HCT116 (cell line): Measurements from ENCODE around the gene ZNF438. TPM values are rescaled to one million over a fixed set of nuclear protein-coding genes. Genes with fewer than 3 reads are reported as not detected.

Experiments
- ATAC-seq: fragments of 200-7000 bp; cut with Tn5 transposase; 2 replicates; pipeline ENCODE4 v1.9.1; 2020; ENCODE audit warnings: mild to moderate bottlenecking, moderate library complexity
- BruUV-seq: library from RNA; stranded (reverse); fragments of 400-500 nt; replicated peaks from 2 replicates; lab custom pipeline; 2021; lab: Mats Ljungman, UMichigan
- CTCF ChIA-PET: fragments of 300-600 bp; sonication (Branson Sonifier 250); formaldehyde crosslinking; loops from one replicate; lab custom pipeline; 2021; ENCODE audit warnings: antibody characterized with exemption; lab: Charles Lee
- POLR2A ChIA-PET: fragments of 300-600, 350-600 bp; sonication (Branson Sonifier 250); formaldehyde crosslinking; loops from one replicate; lab custom pipeline; 2021; ENCODE audit warnings: antibody characterized with exemption; lab: Charles Lee
- RAD21 ChIA-PET, 2 experiments: fragments of 300-600 bp; sonication (Branson Sonifier 250); formaldehyde crosslinking; loops; one replicate each; lab custom pipeline; 2023; ENCODE audit warnings: low total read pairs in 2 of 2; ENCODE audit not compliant: uncharacterized antibody in 2 of 2, unreplicated experiment in 2 of 2, low non-redundant PET in 1 of 2; lab: Charles Lee
- DNase-seq: peaks from one replicate; pipeline ENCODE4 v3.0.0-alpha.2; 2010; ENCODE audit warnings: low read depth, low spot score
- H2AFZ ChIP-seq: fragments of 200-600 bp; shearing (Covaris generic), sonication (generic); 2 replicates; pipeline ENCODE4 v1.6.1; 2017; ENCODE audit warnings: low read depth, mixed run types, mixed read lengths, antibody characterized with exemption, low read length; ENCODE audit not compliant: poor library complexity, severe bottlenecking
- H3K27ac ChIP-seq: 2 replicates; pipeline ENCODE4 v1.5.1; 2012; ENCODE audit warnings: low read depth, low read length
- H3K27me3 ChIP-seq: fragments of 200-600 bp; sonication (generic); 2 replicates; pipeline ENCODE4 v1.6.1; 2016; ENCODE audit warnings: mixed run types, low read length, mixed read lengths; ENCODE audit not compliant: insufficient read depth
- H3K36me3 ChIP-seq, 2 experiments: fragments of 200-500 bp in 1 of 2; fragments of 200-600 bp in 1 of 2; sonication (Bioruptor generic) in 1 of 2; sonication (generic) in 1 of 2; 2 replicates each; pipeline versions ENCODE4 v1.5.1 to v1.6.1; 2014 to 2016; ENCODE audit warnings: low read length in 2 of 2, inconsistent platforms in 1 of 2, mixed read lengths in 1 of 2, mixed run types in 1 of 2; ENCODE audit not compliant: insufficient read depth in 2 of 2, control insufficient read depth in 1 of 2
- H3K4me1 ChIP-seq, 2 experiments: fragments of 200-600 bp in 1 of 2; sonication (generic) in 1 of 2; 2 replicates each; pipeline versions ENCODE4 v1.5.1 to v1.6.1; 2012 to 2017; ENCODE audit warnings: low read length in 2 of 2, inconsistent platforms in 1 of 2, mild to moderate bottlenecking in 1 of 2, mixed read lengths in 1 of 2, mixed run types in 1 of 2, moderate library complexity in 1 of 2; ENCODE audit not compliant: insufficient read depth in 2 of 2, control insufficient read depth in 1 of 2
- H3K4me2 ChIP-seq: fragments of 200-600 bp; sonication (generic); 2 replicates; pipeline ENCODE4 v1.6.1; 2017; ENCODE audit warnings: mixed run types, low read length, mixed read lengths
- H3K4me3 ChIP-seq, 2 experiments: fragments of 200-600 bp in 1 of 2; sonication (generic) in 1 of 2; replicated peaks in 1 of 2; 2 replicates each; pipeline ENCODE4 v1.5.1; 2011 to 2016; ENCODE audit warnings: low read length in 2 of 2, control low read depth in 1 of 2, low read depth in 1 of 2, mild to moderate bottlenecking in 1 of 2, mixed read lengths in 1 of 2, mixed run types in 1 of 2
- H3K79me2 ChIP-seq: fragments of 200-600 bp; sonication (generic); 2 replicates; pipeline ENCODE4 v1.6.1; 2017; ENCODE audit warnings: mild to moderate bottlenecking, mixed run types, low read length, moderate library complexity, mixed read lengths; ENCODE audit not compliant: insufficient read depth
- H3K9ac ChIP-seq: fragments of 200-600 bp; sonication (generic); 2 replicates; pipeline ENCODE4 v1.6.1; 2016; ENCODE audit warnings: low read length, mixed read lengths
- H3K9me2 ChIP-seq: fragments of 200-600 bp; sonication (generic), shearing (Covaris generic); 2 replicates; pipeline ENCODE4 v1.6.1; 2017; ENCODE audit warnings: mixed run types, mild to moderate bottlenecking, moderate library complexity; ENCODE audit not compliant: insufficient read depth
- H3K9me3 ChIP-seq, 2 experiments: fragments of 200-500 bp in 1 of 2; fragments of 200-600 bp in 1 of 2; sonication (Bioruptor generic) in 1 of 2; sonication (generic) in 1 of 2; 2 replicates each; pipeline ENCODE4 v1.6.1; 2014 to 2017; ENCODE audit warnings: low read length in 2 of 2, mixed read lengths in 2 of 2, inconsistent platforms in 1 of 2, low read depth in 1 of 2, mild to moderate bottlenecking in 1 of 2, mixed run types in 1 of 2, moderate library complexity in 1 of 2; ENCODE audit not compliant: control insufficient read depth in 1 of 2, insufficient read depth in 1 of 2
- H4K20me1 ChIP-seq: fragments of 200-600 bp; sonication (generic), shearing (Covaris generic); 2 replicates; pipeline ENCODE4 v1.6.1; 2017; ENCODE audit warnings: mixed run types, mild to moderate bottlenecking, moderate library complexity; ENCODE audit not compliant: insufficient read depth
- ATF3 ChIP-seq: IDR thresholded peaks from 2 replicates; pipeline ENCODE4 v1.6.1; 2012
- EZH2 ChIP-seq: fragments of 200-600 bp; sonication (generic); IDR thresholded peaks from 2 replicates; pipeline ENCODE4 v1.6.1; 2017; ENCODE audit warnings: antibody characterized with exemption, mixed run types
- EZH2phosphoT487 ChIP-seq: fragments of 200-600 bp; IDR thresholded peaks from 2 replicates; pipeline ENCODE4 v1.6.1; 2018; ENCODE audit warnings: antibody characterized with exemption, borderline replicate concordance
- POLR2AphosphoS5 ChIP-seq: IDR thresholded peaks from 2 replicates; pipeline ENCODE4 v1.6.1; 2011; ENCODE audit warnings: mild to moderate bottlenecking, low read depth, low read length, moderate library complexity
- SP1 ChIP-seq: IDR thresholded peaks from 2 replicates; pipeline ENCODE4 v1.6.1; 2012; ENCODE audit warnings: low read depth
- TCF7L2 ChIP-seq: IDR thresholded peaks from 2 replicates; pipeline ENCODE4 v1.7.0; 2011; ENCODE audit warnings: borderline replicate concordance, inconsistent platforms; ENCODE audit not compliant: insufficient read depth, insufficient read length; ENCODE audit errors: extremely low read depth
- intact Hi-C: fragments of 100-400 bp; cut with micrococcal nuclease; formaldehyde crosslinking; loops from 2 replicates; pipeline ENCODE4 v1.10.0; 2022
- total RNA-seq: library from RNA; stranded (reverse); gene quantifications from one replicate; pipeline ENCODE4 v1.2.1, GENCODE V29; 2021; ENCODE audit not compliant: unreplicated experiment
- TF ChIP-seq, protein P1 (sequence below): IDR thresholded peaks from 2 replicates; pipeline ENCODE4 v1.6.1; 2012; ENCODE audit warnings: low read depth
- TF ChIP-seq, protein P2 (sequence below): IDR thresholded peaks from 2 replicates; pipeline ENCODE4 v1.6.1; 2011; ENCODE audit warnings: mild to moderate bottlenecking, low read length, moderate library complexity; ENCODE audit not compliant: insufficient replicate concordance; ENCODE audit errors: extremely low read depth

The ZNF438 gene
- total RNA-seq, 1 experiment from 2014 or later: 3.3 TPM

DNA sequence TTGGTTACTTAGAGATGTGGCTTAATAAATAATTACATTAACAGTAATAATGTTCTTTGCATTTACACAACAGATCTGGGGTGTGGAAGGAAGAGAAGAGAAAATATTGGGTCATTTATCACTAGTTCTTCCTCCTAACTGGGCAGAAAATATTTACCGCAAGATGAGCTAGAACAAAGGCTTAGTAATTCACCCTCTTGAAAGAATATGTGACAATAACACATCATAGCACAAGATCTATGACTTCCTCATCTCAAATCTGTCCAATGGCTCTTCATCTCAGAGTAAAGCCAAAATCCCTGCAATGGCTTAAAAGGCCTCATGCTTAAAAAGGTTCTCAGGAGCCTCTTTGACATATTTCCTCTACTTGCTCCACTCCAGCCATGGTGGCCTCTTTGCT lies 178.6 kb downstream of the ZNF438 start:
- DNase-seq: no peak
- BruUV-seq: no TSS peak
- ChIA-PET CTCF (no interaction called here), RAD21 (no interaction called here), POLR2A (no interaction called here)
- Histone ChIP-seq H3K9me2 (no peaks in the 10 kb centered on the region), H3K79me2 (no peaks in the 10 kb centered on the region), H3K4me1 (no peaks in the 10 kb centered on the region), H2AFZ (no peak overlapping the region), H3K4me3 (no peak overlapping the region), H3K27me3 (no peaks in the 10 kb centered on the region), H3K9ac (no peak overlapping the region), H4K20me1 (no peaks in the 10 kb centered on the region), H3K27ac (no peak overlapping the region), H3K4me2 (no peak overlapping the region), H3K9me3 (no peaks in the 10 kb centered on the region), H3K36me3 (no peaks in the 10 kb centered on the region; a peak in 1 of 4 replicates)
- TF ChIP-seq EZH2phosphoT487 (no peak), SP1 (no peak), ATF3 (no peak), EZH2 (no peak), POLR2AphosphoS5 (no peak), TCF7L2 (no peak)
- TF ChIP-seq, protein P1, sequence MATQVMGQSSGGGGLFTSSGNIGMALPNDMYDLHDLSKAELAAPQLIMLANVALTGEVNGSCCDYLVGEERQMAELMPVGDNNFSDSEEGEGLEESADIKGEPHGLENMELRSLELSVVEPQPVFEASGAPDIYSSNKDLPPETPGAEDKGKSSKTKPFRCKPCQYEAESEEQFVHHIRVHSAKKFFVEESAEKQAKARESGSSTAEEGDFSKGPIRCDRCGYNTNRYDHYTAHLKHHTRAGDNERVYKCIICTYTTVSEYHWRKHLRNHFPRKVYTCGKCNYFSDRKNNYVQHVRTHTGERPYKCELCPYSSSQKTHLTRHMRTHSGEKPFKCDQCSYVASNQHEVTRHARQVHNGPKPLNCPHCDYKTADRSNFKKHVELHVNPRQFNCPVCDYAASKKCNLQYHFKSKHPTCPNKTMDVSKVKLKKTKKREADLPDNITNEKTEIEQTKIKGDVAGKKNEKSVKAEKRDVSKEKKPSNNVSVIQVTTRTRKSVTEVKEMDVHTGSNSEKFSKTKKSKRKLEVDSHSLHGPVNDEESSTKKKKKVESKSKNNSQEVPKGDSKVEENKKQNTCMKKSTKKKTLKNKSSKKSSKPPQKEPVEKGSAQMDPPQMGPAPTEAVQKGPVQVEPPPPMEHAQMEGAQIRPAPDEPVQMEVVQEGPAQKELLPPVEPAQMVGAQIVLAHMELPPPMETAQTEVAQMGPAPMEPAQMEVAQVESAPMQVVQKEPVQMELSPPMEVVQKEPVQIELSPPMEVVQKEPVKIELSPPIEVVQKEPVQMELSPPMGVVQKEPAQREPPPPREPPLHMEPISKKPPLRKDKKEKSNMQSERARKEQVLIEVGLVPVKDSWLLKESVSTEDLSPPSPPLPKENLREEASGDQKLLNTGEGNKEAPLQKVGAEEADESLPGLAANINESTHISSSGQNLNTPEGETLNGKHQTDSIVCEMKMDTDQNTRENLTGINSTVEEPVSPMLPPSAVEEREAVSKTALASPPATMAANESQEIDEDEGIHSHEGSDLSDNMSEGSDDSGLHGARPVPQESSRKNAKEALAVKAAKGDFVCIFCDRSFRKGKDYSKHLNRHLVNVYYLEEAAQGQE: no peak
- TF ChIP-seq, protein P2, sequence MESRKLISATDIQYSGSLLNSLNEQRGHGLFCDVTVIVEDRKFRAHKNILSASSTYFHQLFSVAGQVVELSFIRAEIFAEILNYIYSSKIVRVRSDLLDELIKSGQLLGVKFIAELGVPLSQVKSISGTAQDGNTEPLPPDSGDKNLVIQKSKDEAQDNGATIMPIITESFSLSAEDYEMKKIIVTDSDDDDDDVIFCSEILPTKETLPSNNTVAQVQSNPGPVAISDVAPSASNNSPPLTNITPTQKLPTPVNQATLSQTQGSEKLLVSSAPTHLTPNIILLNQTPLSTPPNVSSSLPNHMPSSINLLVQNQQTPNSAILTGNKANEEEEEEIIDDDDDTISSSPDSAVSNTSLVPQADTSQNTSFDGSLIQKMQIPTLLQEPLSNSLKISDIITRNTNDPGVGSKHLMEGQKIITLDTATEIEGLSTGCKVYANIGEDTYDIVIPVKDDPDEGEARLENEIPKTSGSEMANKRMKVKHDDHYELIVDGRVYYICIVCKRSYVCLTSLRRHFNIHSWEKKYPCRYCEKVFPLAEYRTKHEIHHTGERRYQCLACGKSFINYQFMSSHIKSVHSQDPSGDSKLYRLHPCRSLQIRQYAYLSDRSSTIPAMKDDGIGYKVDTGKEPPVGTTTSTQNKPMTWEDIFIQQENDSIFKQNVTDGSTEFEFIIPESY: no peak
- no peak for ATAC-seq
- intact Hi-C loops: no loop called here
